SU-DHL-6 (cell line): Measurements from ENCODE around the gene NUP210.

Experiments used
- H2AFZ ChIP-seq: fragments of 200-600 bp; sonication (generic); 2 replicates; pipeline ENCODE4 v1.6.1; 2014; ENCODE audit warnings: low read depth, mild to moderate bottlenecking, moderate library complexity, mixed read lengths, antibody characterized with exemption, low read length; ENCODE audit not compliant: severe bottlenecking
- H3F3A ChIP-seq: fragments of 200-600 bp; shearing (Covaris generic); 2 replicates; pipeline ENCODE4 v1.6.0; 2016; ENCODE audit warnings: antibody characterized with exemption, mild to moderate bottlenecking; ENCODE audit not compliant: insufficient read depth
- H3K27ac ChIP-seq: fragments of 200-600 bp; sonication (generic); 2 replicates; pipeline ENCODE4 v1.5.1; 2016; ENCODE audit warnings: low read depth, mild to moderate bottlenecking, low read length, moderate library complexity, mixed read lengths
- H3K27me3 ChIP-seq: fragments of 200-600 bp; sonication (generic), shearing (Covaris generic); 2 replicates; pipeline ENCODE4 v1.6.0; 2014; ENCODE audit warnings: mild to moderate bottlenecking, low read length
- H3K36me3 ChIP-seq: fragments of 200-600 bp; sonication (generic); 2 replicates; pipeline ENCODE4 v1.6.1; 2014; ENCODE audit warnings: mild to moderate bottlenecking, low read length, mixed read lengths
- H3K4me2 ChIP-seq: fragments of 300-600, 200-600 bp; shearing (Covaris generic), sonication (generic); 2 replicates; pipeline ENCODE4 v1.6.0; 2014; ENCODE audit warnings: low read length, low read depth, mild to moderate bottlenecking; ENCODE audit not compliant: poor library complexity, severe bottlenecking
- H3K4me3 ChIP-seq: fragments of 200-600 bp; sonication (generic); 2 replicates; pipeline ENCODE4 v1.5.1; 2014; ENCODE audit warnings: antibody characterized with exemption, low read length, mild to moderate bottlenecking, mixed read lengths; ENCODE audit not compliant: insufficient read depth, poor library complexity, severe bottlenecking
- H3K79me2 ChIP-seq: fragments of 200-600 bp; sonication (generic); 2 replicates; pipeline ENCODE4 v1.6.1; 2014; ENCODE audit warnings: mild to moderate bottlenecking, low read length, moderate library complexity; ENCODE audit not compliant: insufficient read depth
- H3K9ac ChIP-seq: fragments of 200-600 bp; sonication (generic); 2 replicates; pipeline ENCODE4 v1.7.0; 2014; ENCODE audit warnings: mild to moderate bottlenecking, low read length
- H3K9me2 ChIP-seq: fragments of 200-600 bp; sonication (generic); replicated peaks from 2 replicates; pipeline ENCODE4 v1.6.1; 2014; ENCODE audit warnings: low read length; ENCODE audit not compliant: insufficient read depth
- H3K9me3 ChIP-seq: fragments of 200-600 bp; sonication (generic); 2 replicates; pipeline ENCODE4 v1.6.1; 2014; ENCODE audit warnings: low read length, mixed read lengths; ENCODE audit not compliant: insufficient read depth
- H4K20me1 ChIP-seq: fragments of 200-600 bp; sonication (generic); 2 replicates; pipeline ENCODE4 v1.6.1; 2014; ENCODE audit warnings: low read depth, mild to moderate bottlenecking, antibody characterized with exemption, low read length, moderate library complexity, mixed read lengths
- EZH2phosphoT487 ChIP-seq: fragments of 200-600 bp; sonication (generic), shearing (Covaris generic); conservative IDR thresholded peaks from 2 replicates; pipeline ENCODE4 v1.6.1; 2018; ENCODE audit warnings: mild to moderate bottlenecking, antibody characterized with exemption, low read length, moderate library complexity, mixed read lengths
- TF ChIP-seq, protein P1 (sequence below): fragments of 200-600 bp; sonication (generic); IDR thresholded peaks from one replicate; pipeline ENCODE4 v1.5.1; 2017; ENCODE audit warnings: antibody characterized with exemption, mild to moderate bottlenecking, low read length, moderate library complexity; ENCODE audit not compliant: insufficient read depth, poor library complexity, severe bottlenecking

Gene NUP210

DNA sequence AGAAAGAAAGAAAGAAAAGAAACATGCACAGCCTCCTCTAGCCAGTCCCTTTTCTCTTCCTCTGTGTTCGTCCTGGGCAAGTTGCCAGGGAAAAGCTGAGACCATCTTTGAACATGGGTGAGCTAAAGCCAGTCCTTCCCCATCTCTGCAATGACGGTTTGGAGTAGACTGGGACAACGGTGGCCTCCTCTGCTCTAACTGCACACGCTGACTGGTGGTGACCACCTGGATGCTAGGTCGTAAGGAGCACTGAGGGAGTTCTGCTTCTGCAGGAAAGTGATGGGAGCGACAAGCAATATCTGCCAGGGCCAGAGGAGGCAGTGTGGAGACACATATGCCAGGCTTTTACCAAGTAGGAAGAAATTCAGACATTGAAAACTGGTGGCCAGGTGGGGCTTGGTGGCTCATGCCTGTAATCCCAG, 111.7 kb downstream of the NUP210 start:
- no peak overlapping the region for H3K9ac ChIP-seq
- H3F3A ChIP-seq, result 0 out of 2 replicates have a peak, but pooled peaks cover 3% of the 10 kb centered on the region
- no peak overlapping the region for H3K27ac ChIP-seq
- no peaks in the 10 kb centered on the region for H3K27me3 ChIP-seq
- H3K9me3 ChIP-seq, result no peaks in the 10 kb centered on the region
- no peaks in the 10 kb centered on the region for H4K20me1 ChIP-seq
- H3K4me3 ChIP-seq, result no peak overlapping the region
- TF ChIP-seq EZH2phosphoT487, result no peak
- TF ChIP-seq, protein P1, sequence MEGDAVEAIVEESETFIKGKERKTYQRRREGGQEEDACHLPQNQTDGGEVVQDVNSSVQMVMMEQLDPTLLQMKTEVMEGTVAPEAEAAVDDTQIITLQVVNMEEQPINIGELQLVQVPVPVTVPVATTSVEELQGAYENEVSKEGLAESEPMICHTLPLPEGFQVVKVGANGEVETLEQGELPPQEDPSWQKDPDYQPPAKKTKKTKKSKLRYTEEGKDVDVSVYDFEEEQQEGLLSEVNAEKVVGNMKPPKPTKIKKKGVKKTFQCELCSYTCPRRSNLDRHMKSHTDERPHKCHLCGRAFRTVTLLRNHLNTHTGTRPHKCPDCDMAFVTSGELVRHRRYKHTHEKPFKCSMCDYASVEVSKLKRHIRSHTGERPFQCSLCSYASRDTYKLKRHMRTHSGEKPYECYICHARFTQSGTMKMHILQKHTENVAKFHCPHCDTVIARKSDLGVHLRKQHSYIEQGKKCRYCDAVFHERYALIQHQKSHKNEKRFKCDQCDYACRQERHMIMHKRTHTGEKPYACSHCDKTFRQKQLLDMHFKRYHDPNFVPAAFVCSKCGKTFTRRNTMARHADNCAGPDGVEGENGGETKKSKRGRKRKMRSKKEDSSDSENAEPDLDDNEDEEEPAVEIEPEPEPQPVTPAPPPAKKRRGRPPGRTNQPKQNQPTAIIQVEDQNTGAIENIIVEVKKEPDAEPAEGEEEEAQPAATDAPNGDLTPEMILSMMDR, result peak; percentile 28
- no peaks in the 10 kb centered on the region for H3K79me2 ChIP-seq
- H2AFZ ChIP-seq, result no peak overlapping the region
- no peaks in the 10 kb centered on the region for H3K36me3 ChIP-seq
- no peak overlapping the region for H3K4me2 ChIP-seq
- H3K9me2 ChIP-seq, result no peaks in the 10 kb centered on the region

GRCh38 chr3:13307041-13307440, 113.1 kb downstream of the NUP210 start:
- TF ChIP-seq, protein P1, result no peak
- no peak for TF ChIP-seq EZH2phosphoT487

DNA sequence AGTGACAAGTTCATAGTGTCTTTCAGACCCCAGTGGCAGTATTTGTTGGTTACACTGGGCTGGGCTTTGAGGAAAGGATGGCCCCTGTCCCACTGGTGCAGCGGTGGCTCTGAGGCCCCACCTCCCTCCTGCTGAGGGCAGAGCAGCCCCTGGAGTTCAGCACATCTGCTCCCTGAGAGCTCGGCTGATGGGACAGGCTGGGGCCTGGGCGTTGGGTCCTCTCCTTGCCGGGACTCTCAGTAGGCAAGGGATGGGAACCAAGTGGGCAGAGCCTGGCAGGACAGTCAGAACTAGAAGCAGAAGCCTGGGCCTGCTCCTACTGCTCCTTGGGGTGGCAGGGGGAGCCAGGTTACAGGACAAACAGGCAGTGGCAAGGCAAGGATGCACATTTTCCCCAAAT, 114.5 kb downstream of the NUP210 start:
- no peaks in the 10 kb centered on the region for H4K20me1 ChIP-seq
- H3K27me3 ChIP-seq, result no peaks in the 10 kb centered on the region
- no peak overlapping the region for H3K27ac ChIP-seq
- no peaks in the 10 kb centered on the region for H3K9me2 ChIP-seq
- H3F3A ChIP-seq, result 0 out of 2 replicates have a peak, but pooled peaks cover 1% of the 10 kb centered on the region
- no peak overlapping the region for H3K4me2 ChIP-seq
- no peaks in the 10 kb centered on the region for H3K9me3 ChIP-seq
- H2AFZ ChIP-seq, result no peak overlapping the region
- no peak overlapping the region for H3K9ac ChIP-seq
- H3K79me2 ChIP-seq, result no peaks in the 10 kb centered on the region
- H3K4me3 ChIP-seq, result no peak overlapping the region
- TF ChIP-seq, protein P1, result no peak
- TF ChIP-seq EZH2phosphoT487, result no peak
- H3K36me3 ChIP-seq, result no peaks in the 10 kb centered on the region

More at GRCh38 chr3:13307041-13307440, 113.1 kb downstream of the NUP210 start:
- no peaks in the 10 kb centered on the region for H3K79me2 ChIP-seq
- no peaks in the 10 kb centered on the region for H3K9me3 ChIP-seq
- H3F3A ChIP-seq, result 0 out of 2 replicates have a peak, but pooled peaks cover 3% of the 10 kb centered on the region
- H4K20me1 ChIP-seq, result no peaks in the 10 kb centered on the region
- H3K27me3 ChIP-seq, result no peaks in the 10 kb centered on the region
- no peak overlapping the region for H3K9ac ChIP-seq
- H3K4me2 ChIP-seq, result no peak overlapping the region
- H3K36me3 ChIP-seq, result no peaks in the 10 kb centered on the region
- H2AFZ ChIP-seq, result no peak overlapping the region
- H3K27ac ChIP-seq, result no peak overlapping the region
- no peaks in the 10 kb centered on the region for H3K9me2 ChIP-seq
- no peak overlapping the region for H3K4me3 ChIP-seq
